AG04449 (cell line): ENCODE measurements around the gene MAPK11.

Experiments used
- CTCF ChIA-PET: fragments of 350-600 bp; formaldehyde crosslinking; extraction: SDS; loops from one replicate; lab custom pipeline; 2021; ENCODE audit warnings: antibody characterized with exemption; lab: Yijun Ruan, JAX
- POLR2A ChIA-PET: fragments of 400-600, 350-600 bp; formaldehyde crosslinking; extraction: SDS; loops from one replicate; lab custom pipeline; 2020; ENCODE audit warnings: antibody characterized with exemption, inconsistent platforms; lab: Yijun Ruan, JAX
- DNase-seq: peaks from one replicate; pipeline ENCODE4 v3.0.0-alpha.2; 2010; ENCODE audit warnings: low read depth, low spot score
- H3K4me3 ChIP-seq: 2 replicates; pipeline ENCODE4 v1.5.1; 2011; ENCODE audit warnings: low read depth, mild to moderate bottlenecking, control low read depth, low read length
- CTCF ChIP-seq: IDR thresholded peaks from one replicate; pipeline ENCODE4 v1.5.1; 2011; ENCODE audit warnings: mild to moderate bottlenecking, moderate library complexity, low read length, control low read depth, inconsistent platforms; ENCODE audit not compliant: insufficient read depth; ENCODE audit errors: missing control alignments

Gene MAPK11

GRCh38 chr22:50267591-50268390 is 2.4 kb downstream of the MAPK11 start:
- CTCF ChIA-PET: interaction anchor here (1.0 to 3.2 kb wide), 7 partner anchors 8 to 73 kb away, joined by 3 to 12 read pairs (median 4); partner anchors contain the start of gene DENND6B
- TF ChIP-seq CTCF: peak; percentile 50
- POLR2A ChIA-PET: interaction anchor here (0.8 to 1.0 kb wide), 3 partner anchors 15 to 18 kb away, joined by 3 to 5 read pairs (median 4); partner anchors contain the start of gene HDAC10
- H3K4me3 ChIP-seq: peak overlapping the region; percentile 54
- no peak for DNase-seq

GRCh38 chr22:50266994-50267393 is 3.2 kb downstream of the MAPK11 start:
- ChIA-PET CTCF (interaction anchor here (1.0 to 3.2 kb wide), 7 partner anchors 9 to 74 kb away, joined by 3 to 12 read pairs (median 4); partner anchors contain the start of gene DENND6B), POLR2A (interaction anchor here (0.8 to 1.0 kb wide), 3 partner anchors 15 to 17 kb away, joined by 3 to 5 read pairs (median 4); partner anchors contain the start of gene HDAC10)
- no peak for TF ChIP-seq CTCF
- H3K4me3 ChIP-seq: peak overlapping the region; percentile 46
- no peak for DNase-seq

DNA sequence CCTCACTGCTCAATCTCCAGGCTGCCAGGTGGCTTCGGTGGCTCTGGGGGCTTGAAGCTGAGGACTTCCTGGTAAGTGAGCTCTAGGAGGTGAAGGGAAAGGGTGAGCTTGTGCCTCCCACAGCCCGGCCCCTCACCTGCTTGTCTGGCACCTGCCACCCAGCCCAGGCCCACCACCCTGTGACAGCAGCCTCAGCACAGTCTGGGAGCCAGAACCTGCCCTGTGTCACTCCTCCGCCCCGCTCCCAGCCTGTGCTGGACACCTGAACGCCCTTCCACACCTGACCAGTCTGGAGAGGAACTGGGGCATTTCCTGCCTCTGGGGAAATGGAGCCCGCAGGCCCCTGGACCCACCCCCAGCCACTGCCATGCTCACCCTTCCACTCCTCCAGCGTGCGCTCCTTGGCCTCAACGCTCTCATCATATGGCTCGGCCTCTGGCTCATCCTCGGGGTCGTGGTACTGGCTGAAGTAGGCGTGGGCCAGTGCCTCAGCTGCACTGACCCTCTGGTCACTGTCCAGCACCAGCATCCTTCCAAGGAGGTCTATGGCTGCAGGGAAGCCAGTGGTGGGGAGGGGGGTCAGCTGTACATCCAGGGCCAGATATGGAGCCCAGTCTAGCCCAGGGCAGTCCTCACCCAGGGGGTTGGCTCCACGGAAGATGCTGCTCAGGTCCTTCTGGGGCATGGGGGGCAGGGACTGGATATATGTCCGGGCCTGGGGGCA is 5.1 kb downstream of the MAPK11 start:
- TF ChIP-seq CTCF: no peak
- ChIA-PET POLR2A (interaction anchor here (1.2 kb wide), 1 partner anchor 13 kb away, joined by 3 read pairs; no protein-coding TSS in a partner anchor), CTCF (interaction anchor here (1.2 kb wide), 1 partner anchor 11 kb away, joined by 3 read pairs; no protein-coding TSS in a partner anchor)
- no peak for DNase-seq
- H3K4me3 ChIP-seq: no peak overlapping the region

DNA sequence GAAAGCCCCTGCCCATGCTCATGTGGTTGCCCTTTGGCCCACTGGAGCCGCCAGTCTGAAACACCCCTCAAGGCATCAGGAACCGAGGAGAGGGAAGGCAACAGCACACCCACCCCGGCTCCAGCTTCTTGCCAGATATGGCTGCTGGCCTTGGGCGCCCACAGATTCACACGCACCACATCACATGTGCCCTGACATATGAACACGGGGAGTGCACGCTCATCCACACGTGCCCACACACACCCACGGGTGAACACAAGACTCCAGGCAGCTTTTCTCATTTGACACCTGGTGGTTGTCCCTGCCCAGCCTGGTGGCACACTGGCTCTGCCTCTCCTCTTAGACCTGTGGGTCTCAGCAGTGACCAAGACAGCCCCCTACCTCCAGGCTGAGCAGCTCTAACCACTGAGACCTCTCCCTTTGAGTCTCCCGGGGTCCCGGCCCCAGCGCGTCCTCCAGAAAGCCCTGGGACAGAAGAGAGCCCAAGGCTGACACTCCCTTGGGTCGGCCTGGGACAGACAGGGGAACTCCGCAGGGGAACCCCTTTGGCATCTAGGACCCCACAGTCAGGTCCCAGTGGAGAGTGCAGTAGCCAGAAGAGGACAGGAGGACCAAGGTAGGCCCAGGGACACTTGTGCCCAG is 6.0 kb downstream of the MAPK11 start:
- CTCF ChIA-PET: interaction anchor here (0.6 to 2.5 kb wide), 5 partner anchors 8 to 78 kb away, joined by 3 to 18 read pairs (median 5); partner anchors contain the start of gene HDAC10
- no peak for TF ChIP-seq CTCF
- POLR2A ChIA-PET: interaction anchor here (1.2 kb wide), 1 partner anchor 12 kb away, joined by 3 read pairs; no protein-coding TSS in a partner anchor
- H3K4me3 ChIP-seq: no peak overlapping the region
- no peak for DNase-seq

- DNase-seq: no peak
- POLR2A ChIA-PET: interaction anchor here (2.6 kb wide), 1 partner anchor 43 kb away, joined by 11 read pairs; no protein-coding TSS in a partner anchor
- CTCF ChIA-PET: interaction anchor here (0.8 to 2.5 kb wide), 9 partner anchors 12 to 79 kb away, joined by 3 to 18 read pairs (median 5); partner anchors contain the start of genes DENND6B and HDAC10
- no peak overlapping the region for H3K4me3 ChIP-seq
- TF ChIP-seq CTCF: no peak
These were observed 7.1 kb downstream of the MAPK11 start for GRCh38 chr22:50262973-50263617.
